Stimulated activated CD8-positive, alpha-beta memory T cell treated with anti-CD3 and anti-CD28 coated beads, Interleukin-15, amount 100 ng/mL, for 1 hour (primary cell): ENCODE data around the gene C2orf81.
A peak's percentile ranks its signal among the peaks of the same experiment; 100 is the strongest.
"Not testable (repeated sequence)": the region's sequence is repeated elsewhere in the genome, so short reads cannot be mapped to it uniquely, and the experiment has no call there.

Source experiments
- DNase-seq: peaks from one replicate; pipeline ENCODE4 v3.0.0-alpha.2; 2020; ENCODE audit warnings: low read depth

The C2orf81 gene

GRCh38 chr2:74421221-74421870, at the start of gene C2orf81, which contains the start of gene WDR54:
C2orf81 (minus strand) TSS chr2:74421619; CDS start chr2:74421560, 59 bp downstream.
WDR54 (plus strand) TSS chr2:74421730; CDS start chr2:74422154, 424 bp downstream.
- peak; percentile 78 for DNase-seq

- not testable (repeated sequence) for DNase-seq
These were observed 49.3 kb upstream of the C2orf81 start for GRCh38 chr2:74470742-74471141.

- DNase-seq = no peak
These were observed 43.0 kb upstream of the C2orf81 start for GRCh38 chr2:74464406-74464805.

GRCh38 chr2:74462786-74463105, 41.3 kb upstream of the C2orf81 start:
- DNase-seq = no peak

GRCh38 chr2:74462054-74462785, 40.8 kb upstream of the C2orf81 start:
- no peak for DNase-seq

- no peak for DNase-seq
These were observed 40.0 kb upstream of the C2orf81 start for GRCh38 chr2:74461187-74462053.

GRCh38 chr2:74460187-74460586, 38.8 kb upstream of the C2orf81 start:
- not testable (repeated sequence) for DNase-seq

GRCh38 chr2:74459503-74460118, 38.2 kb upstream of the C2orf81 start:
- DNase-seq = not testable (repeated sequence)

- no peak for DNase-seq
These were observed 37.5 kb upstream of the C2orf81 start for GRCh38 chr2:74458938-74459363.

GRCh38 chr2:74458132-74458937, 36.9 kb upstream of the C2orf81 start, which contains the start of gene WBP1:
WBP1 (plus strand) TSS chr2:74458438; CDS start chr2:74458603, 165 bp downstream.
- peak; percentile 97 for DNase-seq

- peak; percentile 63 for DNase-seq
These were observed 36.2 kb upstream of the C2orf81 start for GRCh38 chr2:74457549-74458131.

- DNase-seq = no peak
These were observed 35.7 kb upstream of the C2orf81 start for GRCh38 chr2:74457129-74457548.

GRCh38 chr2:74454654-74455511, 33.5 kb upstream of the C2orf81 start, which contains the start of gene INO80B:
INO80B (plus strand) TSS chr2:74455087; CDS start chr2:74455117, 30 bp downstream.
- DNase-seq = peak; percentile 97

GRCh38 chr2:74450570-74451190, 29.3 kb upstream of the C2orf81 start:
- DNase-seq = no peak

GRCh38 chr2:74448771-74449170, 27.4 kb upstream of the C2orf81 start:
- DNase-seq = no peak

- DNase-seq = no peak
These were observed 26.0 kb upstream of the C2orf81 start for GRCh38 chr2:74447230-74447999.

- DNase-seq = no peak
These were observed 23.3 kb upstream of the C2orf81 start for GRCh38 chr2:74444498-74445318.
